HG02763 (cell line): ENCODE results near the gene UNKL.

Experiments
- ATAC-seq: cut with Tn5 transposase; IDR thresholded peaks from one replicate; pipeline ENCODE4 v1.9.1; 2021; ENCODE audit warnings: mild to moderate bottlenecking, moderate library complexity; ENCODE audit not compliant: unreplicated experiment

The UNKL gene

DNA sequence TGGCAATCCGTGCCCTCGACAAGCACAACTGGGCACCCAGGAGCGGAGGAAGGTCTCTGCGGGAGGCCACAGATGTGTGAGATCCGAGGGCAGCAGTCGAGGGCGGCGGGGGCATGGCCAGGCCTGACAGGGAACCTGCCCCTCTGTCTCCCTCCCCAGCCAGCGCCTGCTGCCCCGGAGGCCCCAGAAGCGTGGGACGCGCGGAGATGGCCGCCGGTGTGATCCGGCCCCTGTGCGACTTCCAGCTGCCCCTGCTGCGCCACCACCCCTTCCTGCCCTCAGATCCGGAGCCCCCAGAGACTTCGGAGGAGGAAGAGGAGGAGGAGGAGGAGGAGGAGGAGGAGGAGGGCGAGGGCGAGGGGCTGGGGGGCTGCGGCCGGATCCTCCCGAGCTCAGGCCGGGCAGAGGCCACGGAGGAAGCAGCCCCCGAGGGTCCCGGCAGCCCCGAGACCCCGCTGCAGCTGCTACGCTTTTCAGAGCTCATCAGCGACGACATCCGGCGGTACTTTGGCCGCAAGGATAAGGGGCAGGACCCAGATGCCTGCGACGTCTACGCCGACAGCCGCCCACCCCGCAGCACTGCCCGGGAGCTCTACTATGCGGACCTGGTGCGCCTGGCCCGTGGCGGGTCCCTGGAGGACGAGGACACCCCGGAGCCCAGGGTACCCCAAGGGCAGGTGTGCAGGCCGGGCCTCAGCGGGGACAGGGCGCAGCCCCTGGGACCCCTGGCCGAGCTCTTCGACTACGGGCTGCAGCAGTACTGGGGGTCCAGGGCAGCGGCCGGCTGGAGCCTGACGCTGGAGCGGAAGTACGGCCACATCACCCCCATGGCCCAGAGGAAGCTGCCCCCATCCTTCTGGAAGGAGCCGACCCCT, 18.1 kb upstream of the UNKL start:
- ATAC-seq: no peak

DNA sequence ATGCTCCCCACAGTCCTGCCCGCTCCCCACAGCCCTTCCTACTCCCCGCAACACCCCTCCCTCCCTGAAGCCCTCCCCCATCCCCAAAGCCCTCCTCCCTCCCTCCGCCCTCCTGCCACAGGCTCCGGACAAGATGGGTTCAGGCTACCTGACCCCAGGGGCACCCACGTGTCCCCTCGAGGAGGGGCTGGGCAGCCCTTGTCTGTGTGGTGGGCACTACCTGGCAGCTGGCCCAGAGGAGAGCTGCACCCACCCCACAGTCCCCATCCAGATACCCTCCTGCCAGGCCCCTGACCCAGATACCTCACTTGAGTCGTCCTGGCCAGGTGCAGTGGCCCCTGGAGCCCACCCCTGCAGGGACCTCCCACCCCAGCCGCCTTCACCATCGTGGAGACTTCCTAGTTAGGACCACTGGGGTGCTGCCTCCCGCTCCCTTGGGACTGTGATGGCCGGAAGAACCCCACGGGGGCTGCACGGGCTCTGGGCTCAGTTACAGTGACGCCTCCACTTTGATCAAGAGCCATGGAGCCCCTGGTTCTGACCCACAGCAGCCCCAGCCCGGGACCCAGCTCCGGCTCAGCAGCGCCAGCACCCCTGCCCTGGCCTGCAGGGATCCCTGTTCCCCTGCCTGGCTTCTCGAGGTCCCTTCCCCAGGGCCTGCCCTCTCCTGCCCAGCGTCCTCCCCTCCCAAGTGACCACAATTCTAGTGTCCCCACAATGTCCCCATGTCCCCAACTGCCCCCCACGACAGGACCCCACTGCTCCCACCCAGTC, 17.2 kb upstream of the UNKL start:
- ATAC-seq: no peak

DNA sequence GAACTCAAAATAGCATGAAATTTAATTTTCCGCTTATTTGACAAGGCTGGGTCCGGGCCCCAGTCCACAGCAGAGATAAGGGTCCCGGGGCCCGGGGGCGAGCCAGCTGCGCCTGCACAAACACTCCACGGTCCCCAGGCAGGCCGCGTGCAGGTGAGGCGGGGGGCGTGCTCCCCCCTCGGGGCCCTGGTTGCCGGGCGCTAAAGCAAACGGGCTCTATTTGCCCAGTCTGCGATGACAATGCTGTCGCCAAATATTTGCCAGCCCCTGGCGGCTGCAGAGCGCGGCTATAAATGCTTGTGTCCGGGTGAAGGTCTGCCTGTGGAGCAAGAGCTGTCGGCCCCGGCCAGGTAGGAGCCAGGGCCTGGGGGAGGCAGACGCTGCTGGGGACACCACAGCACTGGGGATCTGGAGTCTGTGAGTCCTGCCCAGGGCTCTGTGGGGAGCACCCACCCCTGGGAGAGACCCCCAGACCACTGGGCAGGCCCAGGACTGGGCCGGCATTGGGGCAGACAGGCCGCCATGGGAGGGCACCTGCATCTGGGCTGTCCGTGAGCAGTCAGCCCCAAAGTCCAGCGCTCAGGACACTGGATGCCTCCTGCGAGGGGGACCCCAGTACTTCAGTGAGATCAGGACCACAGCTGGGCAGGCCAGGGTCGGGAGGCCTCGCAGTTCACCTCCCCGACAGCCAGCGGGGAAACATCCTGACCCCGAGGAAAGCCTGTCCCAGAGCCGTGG, 16.4 kb upstream of the UNKL start, which contains the start of gene PERCC1:
Gene PERCC1 (plus strand): TSS at position 320 of the 738 bp plus-strand sequence. CDS start 1,516 bp downstream, outside the sequence.
- no peak for ATAC-seq

DNA sequence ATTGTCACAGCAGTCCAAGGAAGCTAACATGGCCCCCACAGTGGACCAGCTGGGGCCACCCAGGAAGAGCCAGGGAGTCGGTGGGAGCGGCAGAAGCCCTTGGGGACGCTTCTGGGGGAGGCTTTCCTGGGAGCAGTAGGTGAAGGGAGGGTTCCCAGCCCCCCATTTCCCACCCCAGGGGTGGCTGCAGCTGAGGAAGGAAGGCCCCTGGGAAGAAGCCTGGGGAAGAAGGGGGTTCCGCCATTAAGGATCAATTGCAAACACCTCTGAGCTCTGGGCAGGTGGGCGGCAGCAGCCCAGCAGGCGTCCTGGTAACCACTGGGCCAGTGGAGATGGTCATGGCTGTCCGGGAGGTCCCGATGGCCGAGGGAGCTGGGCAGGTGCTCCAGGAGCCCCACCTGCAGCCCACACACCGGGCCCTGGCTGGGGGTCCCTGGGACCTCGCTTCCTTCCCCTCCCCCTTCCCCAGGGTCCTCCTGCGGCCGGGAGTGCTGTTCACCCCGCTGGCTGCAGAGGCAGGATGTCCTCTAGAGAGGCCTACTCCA, 15.8 kb upstream of the UNKL start:
- no peak for ATAC-seq

DNA sequence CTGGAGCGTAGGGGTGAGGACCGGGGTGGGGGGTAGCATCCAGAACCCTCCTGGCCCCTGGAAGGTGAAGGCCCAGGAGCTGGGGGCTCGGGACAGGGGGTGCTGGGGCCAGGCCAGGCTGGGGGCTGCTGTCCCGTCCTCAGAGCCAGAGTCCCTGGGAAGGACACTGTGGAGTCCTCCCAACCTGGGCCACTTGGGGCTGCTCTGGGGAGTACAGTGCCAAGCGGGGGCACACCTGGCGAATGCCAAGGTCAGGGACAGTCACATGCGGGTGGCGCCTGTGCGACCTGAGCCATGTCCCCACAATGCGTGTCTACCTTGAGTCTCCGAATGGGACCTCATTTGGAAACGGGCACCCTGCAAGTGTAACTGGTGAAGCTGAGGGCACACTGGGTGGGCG, 15.1 kb upstream of the UNKL start:
- ATAC-seq: no peak

DNA sequence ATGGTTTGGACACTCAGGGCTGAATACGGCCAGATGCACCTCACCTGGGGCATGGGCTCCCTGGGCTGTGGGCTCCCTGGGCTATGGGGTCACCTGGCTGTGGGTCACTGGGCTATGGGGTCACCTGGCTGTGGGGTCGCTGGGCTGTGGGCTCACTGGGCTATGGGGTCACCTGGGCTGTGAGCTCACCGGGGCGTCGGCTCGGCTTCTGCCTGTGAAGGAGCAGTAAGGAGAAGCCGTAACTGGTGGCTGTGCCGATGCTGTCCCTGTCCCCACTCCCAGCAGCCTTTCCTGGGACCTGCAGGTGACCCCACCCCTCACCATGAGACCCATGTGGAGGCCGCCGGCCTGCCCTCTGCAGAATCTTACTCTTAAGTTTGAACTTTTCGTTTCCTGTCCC, 14.5 kb upstream of the UNKL start:
- ATAC-seq: no peak

DNA sequence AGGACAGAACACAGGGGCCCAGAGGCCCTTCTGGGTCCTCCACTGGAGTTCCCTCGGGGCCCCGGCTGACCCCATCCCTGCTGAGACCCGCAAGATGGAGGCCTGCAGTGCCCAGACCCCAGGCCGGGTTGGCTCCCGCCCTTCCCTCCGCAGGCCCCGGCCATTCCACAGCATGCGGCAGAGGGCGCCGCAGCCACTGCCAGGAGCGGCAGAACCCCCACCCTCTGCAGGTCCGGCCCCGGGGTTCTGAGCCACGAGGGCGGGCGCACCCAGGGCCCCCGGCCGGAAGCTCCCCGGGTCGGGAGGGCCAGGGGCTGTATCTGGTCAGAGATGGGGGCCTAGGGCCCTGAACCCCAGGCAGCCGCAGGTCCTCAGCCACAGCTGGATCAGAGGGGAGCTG, 14.0 kb upstream of the UNKL start:
- ATAC-seq: no peak

DNA sequence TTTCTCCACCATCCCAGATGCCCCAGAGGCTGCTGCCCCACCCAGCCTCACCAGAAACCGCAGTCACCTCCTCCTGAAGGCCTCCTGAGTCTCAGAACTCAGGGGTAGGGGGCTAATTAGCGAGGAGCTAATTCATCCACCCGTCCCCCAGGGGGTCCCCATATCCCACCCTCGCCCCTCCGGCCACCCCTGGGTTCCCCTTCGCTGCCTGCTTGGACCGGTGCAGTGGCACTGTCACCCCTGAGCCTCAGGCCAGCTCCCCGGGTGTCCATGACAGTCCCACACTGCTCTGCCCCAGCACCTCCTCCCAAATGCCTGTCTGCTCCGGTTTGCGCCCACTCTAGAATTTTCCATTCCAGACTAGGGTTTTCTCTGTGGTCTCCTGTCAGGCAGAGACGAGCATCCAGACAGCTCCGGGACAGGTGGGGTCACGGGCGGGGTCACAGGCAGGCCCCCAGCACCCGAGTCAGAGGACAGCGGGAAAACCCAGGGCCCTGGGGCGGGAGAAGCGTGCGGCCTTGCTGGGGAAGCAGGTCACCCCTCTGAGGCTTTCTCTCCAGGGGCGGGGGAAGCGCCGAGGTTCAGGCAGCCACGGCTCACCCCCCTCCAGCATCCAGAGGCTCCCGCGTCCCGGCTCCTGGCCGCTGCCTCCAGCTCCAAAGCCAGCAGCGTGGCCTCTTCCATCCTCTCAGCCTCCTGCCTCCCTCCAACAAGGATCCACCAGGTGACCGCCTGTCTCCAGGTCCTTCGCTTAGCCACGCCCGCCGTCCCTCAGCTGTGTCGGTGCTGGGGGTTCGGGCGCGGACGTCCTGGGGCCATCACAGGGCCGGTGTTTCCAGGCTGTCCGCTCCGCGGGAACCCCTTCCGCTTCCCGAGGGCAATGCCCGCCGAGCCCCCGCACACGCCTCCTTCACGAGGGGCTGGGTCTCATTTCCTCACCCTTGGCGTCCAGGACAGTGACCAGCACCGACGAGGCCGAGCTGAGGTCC, 13.3 kb upstream of the UNKL start:
- no peak for ATAC-seq

DNA sequence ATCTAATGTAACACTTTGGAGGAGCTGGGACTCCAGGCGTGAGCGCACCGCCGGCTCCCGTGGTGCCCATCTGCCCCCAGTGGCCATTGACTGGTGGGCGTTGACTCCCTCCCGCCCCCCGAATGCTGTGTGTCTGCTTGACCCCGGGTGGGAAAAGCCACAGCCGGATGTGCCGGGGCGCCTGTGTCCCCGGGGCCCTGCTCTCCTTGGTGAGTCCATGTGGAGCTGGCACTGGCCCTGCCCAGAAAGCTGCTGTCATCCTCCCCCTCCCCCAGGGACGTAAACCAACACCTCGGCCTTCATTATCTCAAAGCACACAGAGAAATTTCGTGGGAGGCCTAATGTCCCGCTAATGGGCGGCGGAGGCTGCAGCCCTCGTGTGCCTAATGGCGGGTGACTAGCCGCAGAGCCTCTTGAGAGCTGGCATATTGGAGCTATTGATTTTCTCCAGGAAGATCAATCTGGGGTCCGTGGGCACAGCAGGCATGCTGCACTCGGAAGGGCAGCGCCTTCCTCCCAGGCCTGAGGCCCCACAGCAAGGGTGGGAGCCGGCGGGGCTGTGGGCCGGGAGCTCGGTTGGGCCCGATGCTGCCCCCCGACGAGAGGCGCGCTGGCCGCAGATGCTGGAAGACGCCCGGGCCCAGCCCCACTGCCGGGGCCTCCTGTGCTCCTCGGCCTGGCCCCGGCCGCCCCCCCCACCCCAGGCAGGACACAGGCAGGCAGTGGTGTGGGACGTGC, 12.4 kb upstream of the UNKL start:
- ATAC-seq: no peak

DNA sequence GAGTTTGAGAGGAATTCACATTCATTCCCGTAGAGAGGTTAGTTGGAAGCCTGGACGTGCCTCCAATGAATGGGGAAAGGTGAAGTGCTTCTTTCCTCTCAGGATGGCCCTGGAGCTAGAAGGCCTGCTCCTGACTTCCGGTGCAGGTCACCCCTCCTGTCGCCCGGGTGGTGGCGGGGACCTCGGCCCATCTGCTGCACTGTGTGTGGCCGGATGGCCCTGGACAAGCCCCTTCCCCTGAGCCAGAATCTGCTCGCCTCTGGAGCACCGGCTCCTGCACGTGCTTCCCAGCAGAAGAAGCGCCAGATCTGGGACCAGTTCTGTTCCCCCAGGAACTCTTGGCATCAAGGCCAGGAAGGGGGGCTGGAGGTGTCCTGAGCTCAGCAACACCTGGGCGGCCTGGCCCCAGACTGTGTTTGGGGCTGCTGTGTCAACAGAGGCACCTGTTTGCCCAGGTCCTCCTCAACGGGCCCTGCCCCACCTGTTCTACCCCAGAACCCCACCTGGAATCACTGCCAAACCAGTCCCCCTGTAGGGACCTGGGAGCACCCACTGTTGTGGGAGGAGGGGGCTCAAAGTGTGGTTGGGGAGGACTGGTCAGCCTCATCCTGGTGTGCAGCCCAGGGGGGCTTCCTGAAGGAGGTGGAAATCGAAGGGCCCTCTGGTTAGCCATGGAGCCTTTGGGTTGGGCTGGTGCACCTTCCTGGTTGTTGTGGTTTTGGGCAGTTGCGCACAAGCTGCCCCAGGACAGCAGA, 11.3 kb upstream of the UNKL start:
- no peak for ATAC-seq

DNA sequence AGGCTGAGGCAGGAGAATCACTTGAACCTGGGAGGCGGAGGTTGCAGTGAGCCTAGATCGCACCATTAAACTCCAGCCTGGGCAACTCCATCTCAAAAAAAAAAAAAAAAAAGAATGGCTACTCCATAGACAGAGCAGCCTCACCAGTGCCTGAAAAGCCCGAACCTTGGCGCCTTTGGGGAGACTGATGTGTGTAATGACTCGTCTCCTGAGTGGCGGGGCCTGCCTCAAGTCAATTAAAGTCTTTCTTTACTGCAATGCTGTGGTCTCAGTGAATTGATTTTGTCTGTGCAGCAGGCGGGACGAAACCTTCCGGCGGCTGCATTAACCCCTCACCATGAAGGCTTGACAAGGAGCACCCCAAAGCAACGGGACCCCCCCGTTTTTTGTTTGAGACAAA, 9.5 kb upstream of the UNKL start:
- ATAC-seq: no peak

DNA sequence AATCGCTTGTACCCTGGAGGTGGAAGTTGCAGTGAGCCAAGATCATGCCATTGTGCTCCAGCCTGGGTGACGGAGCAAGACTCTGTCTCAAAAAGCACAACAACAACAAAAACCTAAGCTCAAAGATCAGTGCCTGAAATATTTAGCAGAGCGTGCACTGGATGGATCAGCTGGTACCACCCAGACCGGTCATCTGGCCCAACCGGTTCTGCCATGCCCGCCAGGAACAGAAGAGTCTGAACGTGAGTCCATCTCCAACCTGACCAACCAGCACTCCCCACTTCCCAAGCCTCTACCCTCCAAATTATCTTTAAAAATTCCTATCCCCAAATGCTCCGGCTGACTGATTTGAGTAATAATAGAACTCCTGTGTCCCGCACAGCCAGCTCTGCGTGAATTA, 7.6 kb upstream of the UNKL start:
- no peak for ATAC-seq

DNA sequence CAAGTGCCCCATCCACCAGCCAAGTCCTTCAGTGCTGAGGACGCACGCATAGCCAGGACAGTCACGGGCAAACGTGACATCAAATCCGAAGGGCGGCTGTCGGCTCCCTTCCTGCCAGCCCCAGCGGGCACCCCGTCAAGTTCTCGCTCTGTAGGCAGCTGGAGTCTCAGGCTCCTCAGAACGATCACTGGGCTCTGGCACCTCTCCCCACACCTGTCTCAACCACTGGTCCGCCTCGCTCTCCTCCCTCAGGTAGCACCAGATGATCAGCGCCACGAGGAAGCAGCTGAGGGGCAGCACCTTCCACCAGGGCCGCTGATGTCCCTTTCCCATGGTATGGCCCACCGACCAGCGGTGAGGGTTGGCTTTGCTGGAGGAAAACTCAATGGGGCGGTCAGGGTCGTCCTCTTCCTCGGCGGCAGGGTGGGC, 5.6 kb upstream of the UNKL start:
- ATAC-seq: no peak

DNA sequence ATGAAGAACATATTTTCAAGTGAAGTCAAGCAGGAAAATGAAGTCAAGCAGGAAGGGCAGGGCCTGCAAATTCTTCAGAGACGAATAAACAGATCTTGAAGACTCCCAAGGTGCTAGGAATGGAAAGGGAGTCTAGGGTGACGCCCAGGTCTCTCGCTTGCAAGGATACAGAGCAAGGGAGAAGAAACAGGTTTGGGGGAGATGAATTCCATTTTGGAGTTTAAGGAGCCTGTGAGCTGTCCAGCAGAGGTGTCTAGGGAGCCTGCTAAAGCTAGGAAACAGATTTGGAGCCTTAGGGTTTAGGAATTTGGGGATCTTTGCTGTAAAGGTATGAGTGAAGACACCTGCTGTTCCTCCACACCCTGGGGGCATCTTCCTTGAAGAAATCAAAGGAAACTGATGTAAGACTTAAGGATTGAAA, 2.0 kb upstream of the UNKL start:
- no peak for ATAC-seq

DNA sequence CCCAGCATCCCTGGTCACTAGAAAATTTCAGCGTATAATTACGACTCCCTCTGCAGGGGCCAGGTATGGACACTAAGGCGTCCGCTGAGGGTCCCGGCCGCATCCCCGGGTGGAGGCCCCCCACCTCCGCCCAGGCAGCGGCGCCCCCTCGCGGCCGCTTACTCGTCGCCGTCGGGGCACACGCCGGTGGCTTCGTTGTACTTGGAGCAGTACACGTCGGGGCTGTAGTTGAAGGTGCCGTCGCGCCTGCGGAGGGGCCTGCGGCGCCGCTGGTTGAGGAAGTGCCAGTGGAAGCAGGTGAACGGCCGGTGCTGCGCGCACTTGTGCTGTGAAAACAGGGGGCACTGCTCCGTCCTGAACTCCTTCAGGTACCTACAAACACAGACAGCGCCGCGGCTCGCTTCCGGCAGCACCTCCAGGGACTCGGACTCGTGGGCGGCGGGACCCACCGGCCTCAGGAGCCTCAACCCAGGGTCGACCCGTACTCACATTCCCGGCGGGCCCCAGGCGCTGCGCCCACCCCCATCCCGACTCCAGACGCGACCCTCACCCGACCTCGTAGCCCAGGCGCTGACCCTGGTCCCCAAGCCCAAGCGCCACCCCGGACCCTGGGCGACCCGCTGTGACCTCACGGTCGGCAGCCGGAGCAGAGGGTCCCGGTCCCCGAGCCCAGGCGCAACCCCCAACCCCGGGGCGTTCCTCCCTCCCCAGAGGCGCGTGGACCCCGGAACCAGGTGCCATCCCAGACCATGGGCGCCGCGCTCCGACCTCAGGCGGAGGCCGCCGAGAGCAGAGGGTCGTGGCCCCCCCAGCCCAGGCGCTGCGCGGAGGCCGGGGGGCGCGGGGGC, 596 bp downstream of the UNKL start:
- ATAC-seq: peak; percentile 43

DNA sequence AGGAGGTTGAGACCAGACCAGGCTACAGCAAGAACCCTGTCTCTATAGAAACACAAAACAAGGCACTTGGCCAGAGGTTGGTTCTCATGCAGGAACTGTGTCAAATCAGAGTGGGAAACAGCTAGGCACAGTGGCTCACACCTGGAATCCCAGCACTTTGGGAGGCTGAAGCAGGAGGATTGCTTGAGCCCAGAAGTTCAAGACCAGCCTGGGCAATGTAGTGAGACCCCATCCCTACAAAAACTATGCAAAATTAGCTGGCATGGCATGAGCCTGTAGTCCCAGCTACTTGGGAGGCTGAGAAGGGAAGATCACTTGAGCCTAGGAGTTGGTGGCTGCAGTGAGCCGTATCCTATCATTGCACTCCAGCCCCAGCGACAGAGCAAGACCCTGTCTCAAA, 1.7 kb downstream of the UNKL start:
- no peak for ATAC-seq

DNA sequence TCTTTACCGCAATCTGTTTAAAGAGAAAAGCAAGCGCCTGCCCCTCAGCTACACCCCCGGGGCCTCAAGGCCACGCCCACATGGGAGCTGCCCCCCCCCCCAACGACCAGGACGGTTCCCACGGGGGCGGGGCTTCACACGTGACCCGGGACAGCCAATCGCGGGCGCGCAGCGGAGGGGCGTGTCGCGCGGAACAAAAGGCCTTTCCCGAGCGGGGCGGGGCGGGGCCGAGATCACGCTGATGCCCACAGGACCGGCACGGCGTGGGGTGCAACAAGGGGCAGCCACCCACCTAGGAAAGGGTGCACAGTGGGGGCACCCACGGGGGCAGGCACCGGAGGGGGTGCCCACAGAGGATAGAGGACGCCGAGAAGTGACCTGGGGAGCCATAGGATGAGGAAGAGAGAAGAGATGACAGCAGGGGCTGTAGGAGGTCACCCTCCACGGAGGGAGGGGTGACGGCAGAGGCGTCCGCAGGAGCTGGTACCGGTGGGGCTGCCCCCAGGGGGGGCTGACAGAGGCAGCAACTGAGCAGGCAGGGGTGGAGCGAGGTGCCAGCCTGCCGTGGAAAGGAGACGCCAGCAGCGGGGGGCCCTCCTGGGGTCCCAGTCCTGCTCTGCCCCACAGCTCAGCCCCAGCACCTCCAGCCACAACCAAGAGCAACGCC, 6.2 kb downstream of the UNKL start:
- ATAC-seq: peak; percentile 67
